Camera-type eye (tissue), 1 donor: ENCODE results near the gene RASGRP1. TPM values are rescaled to one million over a fixed set of nuclear protein-coding genes. Genes with fewer than 3 reads are reported as not detected.

Experiments
- total RNA-seq: library from RNA; depleted of rRNA; stranded (reverse); fragments of >200 nt; gene quantifications from one replicate; pipeline ENCODE4 v1.2.3, GENCODE V29; 2014

RASGRP1 gene
- total RNA-seq, result 16.3 TPM

DNA sequence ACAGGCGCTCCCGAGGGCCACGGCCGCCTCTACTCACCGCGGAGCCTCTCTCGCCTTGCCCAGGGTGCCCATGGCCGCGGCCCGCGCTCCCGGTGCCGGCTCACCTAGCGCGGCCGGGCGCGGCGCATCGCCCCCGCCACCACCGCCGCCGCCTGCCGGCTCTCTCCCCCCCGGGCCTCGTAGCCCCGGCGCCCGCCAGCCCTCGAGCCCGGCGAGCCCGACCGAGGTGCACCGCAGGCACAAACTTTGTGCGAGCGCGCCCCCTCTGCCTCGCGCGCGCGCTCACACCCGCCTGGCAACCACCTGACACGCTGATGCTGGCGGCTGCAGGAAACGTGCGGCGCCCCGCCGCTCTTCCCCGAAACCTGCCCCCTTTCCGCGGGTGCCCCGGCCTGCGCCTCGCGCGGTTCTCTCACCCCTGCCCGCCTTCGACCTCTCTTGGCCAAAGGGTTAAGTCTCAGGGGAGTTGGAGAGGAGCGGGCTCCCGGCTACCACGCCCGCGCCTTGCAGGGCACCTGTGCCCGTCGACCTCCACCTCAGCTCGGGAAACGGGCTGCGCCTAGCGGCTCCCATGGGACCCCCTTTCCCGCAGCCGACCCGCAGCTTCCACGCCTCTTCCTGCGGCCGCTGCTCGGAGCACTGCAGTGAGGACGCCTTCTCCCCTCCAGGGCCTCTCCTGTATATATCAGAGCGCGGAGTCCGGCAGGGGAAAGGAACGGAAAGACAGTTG, at the start of gene RASGRP1:
TSS of gene RASGRP1 (minus strand) at position 258 of the 730 bp plus-strand sequence. CDS start at position 72, 186 bp downstream.

DNA sequence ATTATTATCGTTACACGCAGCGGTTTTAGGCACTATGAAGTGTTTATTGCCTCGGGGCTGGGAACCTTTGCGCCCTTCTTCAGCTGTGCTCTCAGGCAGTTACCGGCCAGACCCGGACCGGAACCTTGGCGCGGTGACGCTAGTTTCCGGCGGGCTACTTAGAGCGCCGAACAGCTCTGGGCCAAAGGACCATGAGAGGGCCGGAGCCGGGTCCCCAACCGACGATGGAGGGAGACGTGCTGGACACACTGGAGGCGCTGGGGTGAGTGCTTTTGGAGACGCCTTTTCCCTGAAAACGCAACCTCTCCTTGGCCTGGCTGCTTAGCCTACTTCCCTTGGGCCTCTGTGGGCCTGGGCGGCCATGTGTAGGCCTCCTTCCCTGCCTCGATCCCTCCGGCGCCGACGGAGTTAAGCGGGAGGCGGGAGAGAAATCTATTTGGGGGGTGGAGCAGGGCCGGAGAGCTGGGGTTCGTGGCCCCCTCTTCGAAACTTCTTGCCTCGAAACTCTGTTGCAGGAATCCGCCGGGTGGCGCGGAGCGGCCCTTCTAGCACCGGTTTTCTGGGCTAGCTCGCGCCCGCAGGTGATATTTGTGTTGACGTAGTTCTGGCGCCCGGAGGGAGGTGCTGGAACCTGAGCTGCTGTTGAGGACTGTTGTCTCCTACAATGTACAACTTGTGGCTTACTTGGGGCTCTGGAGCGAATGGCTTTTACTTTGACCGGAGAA, 110.5 kb downstream of the RASGRP1 start, which contains the start of gene FAM98B:
TSS of gene FAM98B (plus strand) at position 157 of the 725 bp plus-strand sequence. CDS start at position 192, 35 bp downstream.

Other genes with a start within 250 kb of the RASGRP1 start
- 39.6 TPM for gene FAM98B, start 110.7 kb downstream of the RASGRP1 start, total RNA-seq